ENCODE measurements around the gene PRR18.

PRR18 gene

GRCh38 chr6:166306378-166307081, 1.7 kb downstream of the PRR18 start:
- peaks cover 14 to 23% of the 10 kb centered on the region in 2 experiments for H3K4me1 ChIP-seq (ENCODE audit: control insufficient read depth in 1 of 2, insufficient read depth in 1 of 2, low read depth in 1 of 2, low read length in 1 of 2)
- TF ChIP-seq CTCF (IDR thresholded peaks at IDR 0.05), result no peak
- no peaks in the 10 kb centered on the region for H3K36me3 ChIP-seq
- H3K27me3 ChIP-seq, result peaks cover 95% of the 10 kb centered on the region
- no peak overlapping the region for H3K4me3 ChIP-seq (ENCODE audit: low read depth in 1 of 2, low read length in 1 of 2)
- H3K9me3 ChIP-seq, result no peaks in the 10 kb centered on the region
- no peak overlapping the region for H3K27ac ChIP-seq

- Histone ChIP-seq H3K4me3 (ENCODE audit: low read depth in 1 of 2, low read length in 1 of 2) (no peak overlapping the region), H3K27ac (no peak overlapping the region), H3K36me3 (no peaks in the 10 kb centered on the region), H3K9me3 (no peaks in the 10 kb centered on the region), H3K4me1 (ENCODE audit: control insufficient read depth in 1 of 2, insufficient read depth in 1 of 2, low read depth in 1 of 2, low read length in 1 of 2) (peaks cover 14 to 23% of the 10 kb centered on the region in 2 experiments), H3K27me3 (peaks cover 86% of the 10 kb centered on the region)
- TF ChIP-seq CTCF (IDR thresholded peaks at IDR 0.05), result no peak
Measured at GRCh38 chr6:166305562-166306117, 2.6 kb downstream of the PRR18 start.

GRCh38 chr6:166304106-166304505, 4.1 kb downstream of the PRR18 start:
- no peaks in the 10 kb centered on the region for H3K9me3 ChIP-seq
- no peak for TF ChIP-seq CTCF (IDR thresholded peaks at IDR 0.05)
- no peaks in the 10 kb centered on the region for H3K36me3 ChIP-seq
- peaks cover 73% of the 10 kb centered on the region for H3K27me3 ChIP-seq
- H3K4me1 ChIP-seq (ENCODE audit: control insufficient read depth in 1 of 2, insufficient read depth in 1 of 2, low read depth in 1 of 2, low read length in 1 of 2), result peaks cover 14 to 23% of the 10 kb centered on the region in 2 experiments
- H3K4me3 ChIP-seq (ENCODE audit: low read depth in 1 of 2, low read length in 1 of 2), result no peak overlapping the region
- H3K27ac ChIP-seq, result no peak overlapping the region

- Histone ChIP-seq H3K27ac (no peak overlapping the region), H3K36me3 (no peaks in the 10 kb centered on the region)
Measured at GRCh38 chr6:166301611-166302529, 6.3 kb downstream of the PRR18 start.

More at GRCh38 chr6:166301611-166302529, 6.3 kb downstream of the PRR18 start:
- TF ChIP-seq CTCF (IDR thresholded peaks at IDR 0.05), result no peak
- Histone ChIP-seq H3K4me1 (ENCODE audit: control insufficient read depth in 1 of 2, insufficient read depth in 1 of 2, low read depth in 1 of 2, low read length in 1 of 2) (peaks cover under 1 to 4% of the 10 kb centered on the region in 2 experiments), H3K27me3 (peaks cover 59% of the 10 kb centered on the region), H3K9me3 (no peaks in the 10 kb centered on the region), H3K4me3 (ENCODE audit: low read depth in 1 of 2, low read length in 1 of 2) (no peak overlapping the region)

Data from neutrophil (primary cell).